Kidney epithelial cell (primary cell): Measurements from ENCODE around the gene ST3GAL2. TPM values are rescaled to one million over a fixed set of nuclear protein-coding genes. Genes with fewer than 3 reads are reported as not detected.
"Not testable (repeated sequence)": the region's sequence is repeated elsewhere in the genome, so short reads cannot be mapped to it uniquely, and the experiment has no call there.

ENCODE experiments used
- DNase-seq: peaks from one replicate; pipeline ENCODE4 v3.0.0-alpha.2; 2010; ENCODE audit warnings: low read depth
- H3K27me3 ChIP-seq: 2 replicates; pipeline ENCODE4 v1.6.0; 2011; ENCODE audit warnings: low read length; ENCODE audit not compliant: control insufficient read depth, insufficient read depth
- H3K36me3 ChIP-seq: 2 replicates; pipeline ENCODE4 v1.5.1; 2011; ENCODE audit warnings: low read length; ENCODE audit not compliant: control insufficient read depth, insufficient read depth
- H3K4me3 ChIP-seq: 2 replicates; pipeline ENCODE4 v1.5.1; 2011; ENCODE audit warnings: low read depth, mild to moderate bottlenecking, control low read depth, low read length
- CTCF ChIP-seq: IDR thresholded peaks from 2 replicates; pipeline ENCODE4 v1.5.1; 2011; ENCODE audit warnings: mild to moderate bottlenecking, moderate library complexity, low read length, control low read depth, inconsistent platforms; ENCODE audit not compliant: insufficient read depth, poor library complexity, severe bottlenecking
- total RNA-seq: library from RNA; depleted of rRNA; stranded (reverse); fragments of >200 nt; gene quantifications from 2 replicates; pipeline ENCODE4 v1.2.3, GENCODE V29; 2015

ST3GAL2 gene
- total RNA-seq, 1 donor from 2014 or later, result 22.6 TPM

GRCh38 chr16:70416748-70417616 lies 21.9 kb downstream of the ST3GAL2 start:
- no peaks in the 10 kb centered on the region for H3K27me3 ChIP-seq
- no peak for DNase-seq

GRCh38 chr16:70413572-70413971 lies 25.3 kb downstream of the ST3GAL2 start:
- H3K4me3 ChIP-seq, H3K36me3 ChIP-seq, DNase-seq, H3K27me3 ChIP-seq: not testable (repeated sequence)

More at GRCh38 chr16:70416748-70417616, 21.9 kb downstream of the ST3GAL2 start:
- Histone ChIP-seq H3K4me3 (no peak overlapping the region), H3K36me3 (peaks cover 2% of the 10 kb centered on the region)
- TF ChIP-seq CTCF, result no peak

- Histone ChIP-seq H3K4me3 (no peak overlapping the region), H3K27me3 (no peaks in the 10 kb centered on the region), H3K36me3 (peaks cover 1% of the 10 kb centered on the region)
- DNase-seq, result no peak
- TF ChIP-seq CTCF, result no peak
These were observed 26.5 kb downstream of the ST3GAL2 start for GRCh38 chr16:70412385-70412784.

- no peak for DNase-seq
- no peak overlapping the region for H3K4me3 ChIP-seq
- no peaks in the 10 kb centered on the region for H3K27me3 ChIP-seq
- no peak for TF ChIP-seq CTCF
- peaks cover 1% of the 10 kb centered on the region for H3K36me3 ChIP-seq
These were observed 28.2 kb downstream of the ST3GAL2 start for GRCh38 chr16:70410734-70411133.

GRCh38 chr16:70407811-70408274 lies 31.1 kb downstream of the ST3GAL2 start:
- DNase-seq, result no peak
- no peak for TF ChIP-seq CTCF
- Histone ChIP-seq H3K27me3 (no peaks in the 10 kb centered on the region), H3K36me3 (peaks cover 1% of the 10 kb centered on the region), H3K4me3 (no peak overlapping the region)

- H3K27me3 ChIP-seq, H3K4me3 ChIP-seq, H3K36me3 ChIP-seq, DNase-seq: not testable (repeated sequence)
These were observed 32.8 kb downstream of the ST3GAL2 start for GRCh38 chr16:70406104-70406503.
